ENCODE measurements around the gene ATM.

Gene ATM

GRCh38 chr11:108319541-108320145 is 96.8 kb downstream of the ATM start:
- TF ChIP-seq CTCF (conservative IDR thresholded peaks at IDR 0.05) = no peak
- no peak overlapping the region for H3K27ac ChIP-seq

GRCh38 chr11:108322666-108323065 is 99.8 kb downstream of the ATM start:
- TF ChIP-seq CTCF (conservative IDR thresholded peaks at IDR 0.05) = no peak

GRCh38 chr11:108324587-108324986 is 101.7 kb downstream of the ATM start:
- no peak for TF ChIP-seq CTCF (conservative IDR thresholded peaks at IDR 0.05)
- no peak overlapping the region for H3K27ac ChIP-seq

More at GRCh38 chr11:108322666-108323065, 99.8 kb downstream of the ATM start:
- no peak overlapping the region for H3K27ac ChIP-seq

- no peak for TF ChIP-seq CTCF (conservative IDR thresholded peaks at IDR 0.05)
- H3K27ac ChIP-seq = no peak overlapping the region
Observed at GRCh38 chr11:108333403-108333899, 110.6 kb downstream of the ATM start.

GRCh38 chr11:108338750-108339149 is 115.9 kb downstream of the ATM start:
- TF ChIP-seq CTCF (conservative IDR thresholded peaks at IDR 0.05) = no peak
- H3K27ac ChIP-seq = no peak overlapping the region

DNA sequence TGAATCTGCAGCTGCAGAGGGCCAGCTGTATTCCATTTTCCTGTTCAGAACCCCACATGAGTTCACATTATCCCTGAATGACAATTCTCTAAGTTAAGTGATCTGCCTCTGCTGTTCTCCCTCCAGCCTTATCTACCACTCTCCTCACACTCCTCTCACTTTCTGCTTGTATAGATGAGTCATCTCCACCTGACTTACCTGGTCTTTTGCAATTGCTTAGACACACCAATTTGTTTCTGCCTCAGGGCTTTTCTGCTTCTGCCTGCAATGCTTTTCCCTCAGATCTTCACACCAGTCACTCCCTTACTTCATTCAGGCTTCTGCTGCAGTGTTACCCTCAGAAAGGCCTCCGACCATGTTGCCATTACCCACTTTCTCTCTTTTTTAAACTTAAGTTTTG is 118.1 kb downstream of the ATM start:
- no peak overlapping the region for H3K27ac ChIP-seq
- TF ChIP-seq CTCF (conservative IDR thresholded peaks at IDR 0.05) = no peak

- no peak overlapping the region for H3K27ac ChIP-seq
- TF ChIP-seq CTCF (conservative IDR thresholded peaks at IDR 0.05) = no peak
Observed at GRCh38 chr11:108341654-108342053, 118.8 kb downstream of the ATM start.

All from VCaP (cell line).